Neural cell (in vitro differentiated cells): Measurements from ENCODE around the gene PARVB.

Source experiments
- POLR2AphosphoS5 ChIP-seq: IDR thresholded peaks from 2 replicates; pipeline ENCODE4 v1.6.1; 2012
- TF ChIP-seq, protein P1 (sequence below): fragments of 450-650 bp; IDR thresholded peaks from 2 replicates; pipeline ENCODE4 v1.5.1; 2014; ENCODE audit warnings: antibody characterized with exemption, mild to moderate bottlenecking, moderate library complexity; ENCODE audit not compliant: poor library complexity, severe bottlenecking

DNA sequence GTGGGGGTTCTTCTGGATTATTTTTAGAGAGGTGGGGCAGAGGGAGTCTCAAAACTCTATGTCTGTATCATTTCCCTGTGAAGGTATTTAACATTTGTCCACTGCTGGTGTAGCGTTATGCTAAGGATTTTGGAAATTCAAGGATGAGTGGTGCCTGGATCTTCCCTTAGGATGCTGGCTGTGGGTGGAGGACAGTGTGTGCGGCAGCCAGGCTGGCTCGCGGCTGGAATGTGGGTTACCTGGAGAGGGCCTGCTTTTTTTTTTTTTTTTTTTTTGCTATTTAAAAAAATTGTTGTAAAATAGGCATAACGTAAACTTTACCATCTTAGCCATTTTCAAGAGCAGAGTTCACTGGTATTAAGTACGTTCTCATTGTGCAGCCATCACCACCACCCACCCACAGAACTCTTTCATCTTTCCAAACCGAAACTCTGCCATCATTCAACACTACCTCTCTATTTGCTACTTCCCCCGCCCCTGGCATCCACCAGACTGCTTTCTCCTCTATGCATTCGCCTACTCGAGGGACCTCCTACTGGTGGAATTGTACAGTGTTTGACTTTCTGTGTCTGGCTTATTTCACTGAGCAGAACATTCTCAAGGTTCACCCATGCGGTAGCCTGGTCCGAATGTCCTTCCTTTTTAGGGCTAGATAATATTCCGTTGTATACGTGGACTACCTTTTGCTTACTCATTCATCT lies 67.1 kb downstream of the PARVB start:
- no peak for TF ChIP-seq POLR2AphosphoS5
- TF ChIP-seq, protein P1, sequence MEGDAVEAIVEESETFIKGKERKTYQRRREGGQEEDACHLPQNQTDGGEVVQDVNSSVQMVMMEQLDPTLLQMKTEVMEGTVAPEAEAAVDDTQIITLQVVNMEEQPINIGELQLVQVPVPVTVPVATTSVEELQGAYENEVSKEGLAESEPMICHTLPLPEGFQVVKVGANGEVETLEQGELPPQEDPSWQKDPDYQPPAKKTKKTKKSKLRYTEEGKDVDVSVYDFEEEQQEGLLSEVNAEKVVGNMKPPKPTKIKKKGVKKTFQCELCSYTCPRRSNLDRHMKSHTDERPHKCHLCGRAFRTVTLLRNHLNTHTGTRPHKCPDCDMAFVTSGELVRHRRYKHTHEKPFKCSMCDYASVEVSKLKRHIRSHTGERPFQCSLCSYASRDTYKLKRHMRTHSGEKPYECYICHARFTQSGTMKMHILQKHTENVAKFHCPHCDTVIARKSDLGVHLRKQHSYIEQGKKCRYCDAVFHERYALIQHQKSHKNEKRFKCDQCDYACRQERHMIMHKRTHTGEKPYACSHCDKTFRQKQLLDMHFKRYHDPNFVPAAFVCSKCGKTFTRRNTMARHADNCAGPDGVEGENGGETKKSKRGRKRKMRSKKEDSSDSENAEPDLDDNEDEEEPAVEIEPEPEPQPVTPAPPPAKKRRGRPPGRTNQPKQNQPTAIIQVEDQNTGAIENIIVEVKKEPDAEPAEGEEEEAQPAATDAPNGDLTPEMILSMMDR, result no peak
